ENCODE results near the gene ITGB4. TPM values are rescaled to one million over a fixed set of nuclear protein-coding genes. Genes with fewer than 3 reads are reported as not detected.

The ITGB4 gene
- total RNA-seq, 1 donor from 2014 or later: 26.4 TPM

DNA sequence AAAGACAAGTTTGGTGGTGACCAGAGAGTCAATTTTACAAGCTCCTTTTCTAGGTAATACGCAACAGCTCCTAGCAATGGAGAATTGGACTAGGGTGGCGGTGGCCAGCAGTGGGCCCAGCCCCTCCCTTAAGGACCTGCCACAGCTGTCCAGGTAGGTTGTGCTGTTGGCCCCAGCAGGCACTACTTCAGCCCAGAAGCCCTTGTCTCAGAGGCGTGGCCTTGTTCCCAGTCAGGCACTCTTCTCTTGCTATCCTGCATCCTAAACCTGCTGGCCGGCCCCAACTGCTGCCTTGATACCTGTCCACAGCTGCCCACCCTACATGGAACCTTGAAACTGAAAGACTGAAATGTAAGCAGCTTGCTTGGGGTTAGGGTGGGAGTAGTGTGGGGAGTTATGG, 44.7 kb downstream of the ITGB4 start:
- no peaks in the 10 kb centered on the region for H3K36me3 Mint-ChIP-seq
- TF ChIP-seq CTCF (conservative IDR thresholded peaks at IDR 0.05): no peak
- peak overlapping the region; percentile 58 for H3K4me3 Mint-ChIP-seq
- no peaks in the 10 kb centered on the region for H3K9me3 Mint-ChIP-seq
- H3K27me3 Mint-ChIP-seq: no peaks in the 10 kb centered on the region
- H3K27ac Mint-ChIP-seq: no peak overlapping the region
- peaks cover 4% of the 10 kb centered on the region for H3K4me1 Mint-ChIP-seq (ENCODE audit: unreplicated experiment)
- DNase-seq (ENCODE audit: extremely low spot score, unreplicated experiment): no peak

GRCh38 chr17:75767881-75768280, 46.6 kb downstream of the ITGB4 start:
- H3K27me3 Mint-ChIP-seq: no peaks in the 10 kb centered on the region
- H3K4me3 Mint-ChIP-seq: no peak overlapping the region
- H3K9me3 Mint-ChIP-seq: no peaks in the 10 kb centered on the region
- no peak overlapping the region for H3K27ac Mint-ChIP-seq
- no peak for TF ChIP-seq CTCF (conservative IDR thresholded peaks at IDR 0.05)
- DNase-seq (ENCODE audit: extremely low spot score, unreplicated experiment): no peak
- H3K36me3 Mint-ChIP-seq: no peaks in the 10 kb centered on the region
- peaks cover 14% of the 10 kb centered on the region for H3K4me1 Mint-ChIP-seq (ENCODE audit: unreplicated experiment)

DNA sequence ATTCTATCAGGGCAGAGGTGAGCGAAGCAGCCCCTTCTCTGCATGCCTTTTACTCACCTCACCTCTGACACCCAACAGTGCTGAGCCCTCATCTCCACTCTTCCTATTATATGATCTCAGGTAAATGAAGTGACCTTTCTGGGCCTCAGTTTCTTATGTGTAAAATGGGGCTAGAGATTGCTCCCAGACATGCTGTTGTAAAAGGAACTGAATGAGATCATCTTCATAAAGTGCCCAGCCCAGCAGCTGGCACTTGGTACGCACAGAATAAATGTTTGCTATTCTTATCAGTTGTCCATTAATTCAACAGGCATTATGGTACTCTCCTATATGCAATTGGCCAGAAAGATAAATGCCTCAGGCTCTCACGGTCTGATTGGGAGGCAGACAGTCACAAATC, 48.3 kb downstream of the ITGB4 start:
- no peak overlapping the region for H3K27ac Mint-ChIP-seq
- H3K4me1 Mint-ChIP-seq (ENCODE audit: unreplicated experiment): peaks cover 14% of the 10 kb centered on the region
- no peaks in the 10 kb centered on the region for H3K9me3 Mint-ChIP-seq
- H3K4me3 Mint-ChIP-seq: no peak overlapping the region
- DNase-seq (ENCODE audit: extremely low spot score, unreplicated experiment): no peak
- H3K27me3 Mint-ChIP-seq: no peaks in the 10 kb centered on the region
- no peak for TF ChIP-seq CTCF (conservative IDR thresholded peaks at IDR 0.05)
- H3K36me3 Mint-ChIP-seq: no peaks in the 10 kb centered on the region

- H3K27me3 Mint-ChIP-seq: no peaks in the 10 kb centered on the region
- no peak overlapping the region for H3K4me3 Mint-ChIP-seq
- peak overlapping the region; percentile 63 for H3K27ac Mint-ChIP-seq
- no peak for TF ChIP-seq CTCF (conservative IDR thresholded peaks at IDR 0.05)
- peaks cover 11% of the 10 kb centered on the region for H3K36me3 Mint-ChIP-seq
- H3K9me3 Mint-ChIP-seq: no peaks in the 10 kb centered on the region
- DNase-seq (ENCODE audit: extremely low spot score, unreplicated experiment): no peak
- peaks cover 25% of the 10 kb centered on the region for H3K4me1 Mint-ChIP-seq (ENCODE audit: unreplicated experiment)
These were observed 50.3 kb downstream of the ITGB4 start for GRCh38 chr17:75771334-75772281.

DNA sequence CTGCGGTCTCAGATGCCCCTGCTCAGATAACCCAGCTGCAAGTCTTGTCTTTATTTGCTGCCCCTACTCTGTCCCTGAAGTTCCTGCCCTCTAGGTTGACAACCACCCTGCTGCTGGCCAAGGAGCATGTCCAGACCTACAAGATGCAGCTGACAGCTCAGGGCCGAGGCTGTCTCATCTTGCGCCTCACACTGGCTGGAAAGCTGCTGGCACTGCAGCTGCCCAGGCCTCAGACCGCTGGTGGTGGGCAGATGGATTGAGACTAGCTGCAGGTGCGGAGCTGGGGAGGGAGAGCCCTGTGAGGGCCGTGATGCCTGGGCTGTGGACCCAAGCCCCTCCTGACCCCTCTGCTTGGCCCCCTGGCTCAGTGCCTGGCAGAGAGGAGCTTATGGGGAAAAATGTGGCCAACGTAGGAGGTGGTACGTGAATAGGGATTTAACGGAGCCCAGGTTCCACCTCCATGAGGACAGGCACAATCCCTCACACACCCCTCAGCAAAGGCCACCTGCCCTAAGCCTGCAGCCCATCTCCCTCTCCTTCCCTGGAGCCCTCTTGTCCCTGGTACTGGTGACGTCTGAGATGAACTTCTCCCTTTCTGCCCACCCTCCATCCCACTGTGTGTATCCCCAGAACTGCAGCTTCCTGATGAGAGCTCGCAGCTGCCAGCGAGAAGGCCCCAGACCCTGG, 52.0 kb downstream of the ITGB4 start:
- H3K27ac Mint-ChIP-seq: peak overlapping the region; percentile 31
- no peaks in the 10 kb centered on the region for H3K9me3 Mint-ChIP-seq
- peaks cover 27% of the 10 kb centered on the region for H3K36me3 Mint-ChIP-seq
- no peak overlapping the region for H3K4me3 Mint-ChIP-seq
- H3K4me1 Mint-ChIP-seq (ENCODE audit: unreplicated experiment): peaks cover 36% of the 10 kb centered on the region
- no peak for TF ChIP-seq CTCF (conservative IDR thresholded peaks at IDR 0.05)
- no peaks in the 10 kb centered on the region for H3K27me3 Mint-ChIP-seq
- DNase-seq (ENCODE audit: extremely low spot score, unreplicated experiment): no peak
